ENCODE data around the gene CAPN2.
A peak's percentile ranks its signal among the peaks of the same experiment; 100 is the strongest.

Gene CAPN2

GRCh38 chr1:223763251-223763650 lies 50.9 kb downstream of the CAPN2 start:
- TF ChIP-seq CTCF (conservative IDR thresholded peaks at IDR 0.05): no peak
- H3K27ac ChIP-seq: no peak overlapping the region

DNA sequence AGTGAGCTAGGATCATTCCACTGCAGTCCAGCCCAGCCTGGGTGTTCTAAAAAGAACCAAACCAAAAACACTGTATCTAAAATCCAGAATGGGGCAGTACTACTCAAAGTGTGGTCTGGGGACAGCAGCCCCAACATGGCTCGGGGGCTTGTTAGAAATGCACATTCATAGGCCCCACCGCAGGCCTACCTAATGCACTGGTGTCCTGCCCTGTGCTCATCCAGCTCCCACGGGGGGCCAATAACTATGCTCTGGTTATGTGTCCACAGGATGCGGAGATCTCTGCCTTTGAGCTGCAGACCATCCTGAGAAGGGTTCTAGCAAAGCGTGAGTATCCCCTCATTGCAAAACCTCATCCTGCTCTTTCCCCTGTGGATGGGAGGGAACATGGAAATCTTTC lies 51.5 kb downstream of the CAPN2 start:
- no peak for TF ChIP-seq CTCF (conservative IDR thresholded peaks at IDR 0.05)
- H3K27ac ChIP-seq: no peak overlapping the region

- TF ChIP-seq CTCF (conservative IDR thresholded peaks at IDR 0.05): no peak
- H3K27ac ChIP-seq: peak overlapping the region; percentile 43; the same call in 1 of the 2 replicates
Observed at GRCh38 chr1:223765036-223765718, 52.8 kb downstream of the CAPN2 start.

- no peak for TF ChIP-seq CTCF (conservative IDR thresholded peaks at IDR 0.05)
- H3K27ac ChIP-seq: peak overlapping the region; percentile 43; the same call in 1 of the 2 replicates
Observed at GRCh38 chr1:223765719-223766340, 53.5 kb downstream of the CAPN2 start.

DNA sequence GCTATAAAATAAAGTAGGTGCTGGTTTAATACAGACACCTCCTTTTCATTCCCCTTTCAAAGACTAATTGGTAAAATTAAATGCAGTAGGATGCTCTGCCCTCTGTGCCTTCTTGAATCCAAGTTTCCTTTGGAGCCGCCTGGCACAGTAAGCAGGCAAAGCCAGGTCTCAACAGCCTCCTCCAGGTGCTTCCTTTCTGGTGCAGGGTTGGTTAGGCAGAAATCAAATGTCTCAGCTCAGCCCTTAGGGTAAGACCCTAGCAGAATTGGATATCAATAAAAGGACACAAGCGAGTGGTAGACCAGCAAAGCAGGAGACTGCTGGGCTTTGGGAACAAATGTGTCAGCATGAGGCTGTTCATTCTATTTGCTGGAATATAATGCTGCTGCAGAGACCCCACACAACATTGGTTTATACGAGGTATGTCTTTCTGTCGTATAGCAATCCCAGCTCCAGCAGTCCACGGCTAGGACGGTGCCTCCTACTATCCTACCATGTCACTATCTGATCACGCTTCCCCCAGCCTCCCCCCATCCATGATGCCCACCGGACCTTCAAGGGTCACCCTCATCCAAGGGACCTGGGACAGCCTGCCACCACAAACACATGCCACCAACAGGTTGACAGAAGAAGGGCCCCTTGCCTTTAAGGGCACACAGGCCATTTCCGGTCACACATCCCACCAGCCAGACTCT lies 58.4 kb downstream of the CAPN2 start:
- TF ChIP-seq CTCF (conservative IDR thresholded peaks at IDR 0.05): no peak
- H3K27ac ChIP-seq: no peak overlapping the region

DNA sequence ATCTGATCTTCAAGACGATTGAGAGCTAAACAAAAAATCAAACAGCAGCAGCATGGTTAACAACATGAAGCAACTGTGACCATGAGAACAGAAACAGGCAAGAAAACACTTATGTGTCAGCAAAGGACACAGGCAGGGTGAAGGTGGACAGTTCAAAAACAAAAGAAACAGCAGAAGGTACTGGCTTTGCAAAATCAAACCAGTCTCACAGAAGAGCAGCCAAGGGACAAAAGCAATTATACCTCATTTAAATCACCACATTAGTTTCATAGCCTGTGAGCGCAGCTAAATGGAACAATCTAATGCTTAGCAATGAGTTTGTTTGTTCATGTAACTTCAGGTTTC lies 59.1 kb downstream of the CAPN2 start:
- H3K27ac ChIP-seq: no peak overlapping the region
- TF ChIP-seq CTCF (conservative IDR thresholded peaks at IDR 0.05): no peak

All from VCaP (cell line).